Psoas muscle (tissue), 8 donors: ENCODE measurements around the gene LRFN3. TPM values are rescaled to one million over a fixed set of nuclear protein-coding genes. Genes with fewer than 3 reads are reported as not detected.

ENCODE experiments used
- ATAC-seq, 4 donors: fragments of 200-7000 bp; cut with Tn5 transposase; one replicate each; pipeline ENCODE4 v1.9.1; 2020; ENCODE audit warnings: moderate library complexity in 3 of 4, mild to moderate bottlenecking in 2 of 4
- DNase-seq, 2 donors: peaks; one replicate each; pipeline ENCODE4 v3.0.0-alpha.2; 2020
- H3K27ac ChIP-seq: fragments of 200-600 bp; one replicate; pipeline ENCODE4 v1.8.0; 2022
- H3K27me3 ChIP-seq, 3 donors: fragments of 200-600 bp in 1 of 3; one replicate each; pipeline versions ENCODE4 v1.6.1 to v1.8.0; 2013 to 2022; ENCODE audit warnings: low read length in 2 of 3, mild to moderate bottlenecking in 2 of 3, moderate library complexity in 1 of 3; ENCODE audit not compliant: insufficient read depth in 3 of 3
- H3K36me3 ChIP-seq, 2 donors: fragments of 200-600 bp in 1 of 2; one replicate each; pipeline versions ENCODE4 v1.6.1 to v1.8.0; 2013 to 2022; ENCODE audit warnings: low read depth in 1 of 2, mild to moderate bottlenecking in 1 of 2, moderate library complexity in 1 of 2; ENCODE audit not compliant: insufficient read depth in 1 of 2
- H3K4me1 ChIP-seq: fragments of 200-600 bp; one replicate; pipeline ENCODE4 v1.8.0; 2022
- H3K4me3 ChIP-seq: fragments of 200-600 bp; one replicate; pipeline ENCODE4 v1.8.0; 2022; ENCODE audit warnings: mild to moderate bottlenecking
- H3K9me3 ChIP-seq: fragments of 200-600 bp; one replicate; pipeline ENCODE4 v1.8.0; 2022
- WGBS, 3 donors: extraction: QIAGEN DNeasy Blood & Tissue Kit; methylation state at CpG; one replicate each; pipeline versions ENCODE4 v1.1.6 to v1.1.7; 2013; 5-methylcytosine and 5-hydroxymethylcytosine counted together
- intact Hi-C, 2 donors: fragments of 100-400 bp; cut with DNase I; formaldehyde crosslinking; loops; one replicate each; pipeline versions ENCODE4 v1.11.0 to v1.14.2; 2022
- polyA plus RNA-seq, 3 donors: library from polyadenylated mRNA; stranded (reverse); fragments of 200-250 nt; gene quantifications; one replicate each; pipeline ENCODE4 v1.2.3, GENCODE V29; 2013
- total RNA-seq, 4 donors: library from RNA; stranded (reverse); fragmentation: NEBNext Ultra II Directional in 2 of 4; extraction: Animal tissue kit (Norgen Biotek cat#: 25700) in 2 of 4; gene quantifications; one replicate each; pipeline versions ENCODE4 v1.2.1 to v1.2.4, GENCODE V29; 2021 to 2023
- TF ChIP-seq, protein P1 (sequence below): fragments of 200-600 bp; IDR thresholded peaks from one replicate; pipeline ENCODE4 v1.8.0; 2022; ENCODE audit warnings: antibody characterized with exemption
- donor health status: healthy with polysubstance abuse.
- donor health status: DM: no; HTN: no; CAD: no; lungs with moderate emphysema.
- donor health status: Bipolar disorder and iron deficiency.
- donor health status: healthy.
- donor health status: DM: yes; HTN: yes; CAD: no.
- donor health status: DM: no; HTN: no; CAD: no.
- donor health status: DM: no; HTN: no; CAD: no.
- donor health status: DM: yes; HTN: yes; CAD: no.

The LRFN3 gene
- total and polyA plus RNA-seq, 7 donors: 7.2 to 25.6 (median 10.7) TPM

DNA sequence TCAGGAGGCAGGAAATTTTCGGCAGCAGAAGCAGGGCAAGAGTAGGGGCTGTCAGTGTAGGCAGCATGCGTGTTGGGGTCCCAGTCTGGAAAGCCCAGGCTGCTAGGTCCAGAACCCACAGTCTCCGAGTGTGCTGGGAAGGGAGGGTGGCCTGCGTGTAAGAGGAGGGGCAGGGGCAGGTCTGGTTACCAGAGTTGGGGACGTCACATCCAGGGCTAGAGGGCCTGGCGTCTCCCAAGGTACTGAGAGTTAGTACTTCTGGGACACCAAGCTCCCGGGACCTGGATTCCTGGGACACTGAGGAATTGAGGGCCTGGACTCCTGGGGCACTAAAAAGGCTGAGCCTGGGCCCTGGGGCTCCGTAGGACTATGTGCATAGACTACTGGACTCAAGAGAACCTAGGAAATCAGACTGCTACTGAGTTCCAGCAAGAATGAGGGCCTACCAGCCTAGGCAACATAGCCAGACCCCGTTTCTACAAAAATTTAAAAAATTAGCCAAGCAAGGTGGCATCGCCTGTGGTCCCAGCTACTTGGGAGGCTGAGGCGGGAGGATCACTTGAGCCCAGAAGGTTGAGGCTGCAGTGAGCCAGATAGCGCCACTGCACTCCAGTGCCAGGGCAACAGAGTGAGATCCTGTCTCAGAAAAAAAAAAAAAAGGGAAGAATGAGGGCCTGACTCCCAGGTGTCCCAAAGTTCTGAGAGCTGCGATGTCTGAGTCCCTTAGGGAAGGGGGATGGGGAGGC is 38.3 kb upstream of the LRFN3 start:
- Histone ChIP-seq H3K4me1 (peaks cover 7% of the 10 kb centered on the region), H3K27ac (no peak overlapping the region), H3K4me3 (peak overlapping the region; percentile 81), H3K27me3 (peaks cover 0 to 4% (median 2%) of the 10 kb centered on the region in 3 donors), H3K36me3 (peaks cover 0 to 25% of the 10 kb centered on the region in 2 donors), H3K9me3 (no peaks in the 10 kb centered on the region)
- ATAC-seq (no peak), DNase-seq (no peak)
- 86 to 91% (median 88%) methylated on average over 13 of the region's 13 CpGs for WGBS, 3 donors
- TF ChIP-seq, protein P1, sequence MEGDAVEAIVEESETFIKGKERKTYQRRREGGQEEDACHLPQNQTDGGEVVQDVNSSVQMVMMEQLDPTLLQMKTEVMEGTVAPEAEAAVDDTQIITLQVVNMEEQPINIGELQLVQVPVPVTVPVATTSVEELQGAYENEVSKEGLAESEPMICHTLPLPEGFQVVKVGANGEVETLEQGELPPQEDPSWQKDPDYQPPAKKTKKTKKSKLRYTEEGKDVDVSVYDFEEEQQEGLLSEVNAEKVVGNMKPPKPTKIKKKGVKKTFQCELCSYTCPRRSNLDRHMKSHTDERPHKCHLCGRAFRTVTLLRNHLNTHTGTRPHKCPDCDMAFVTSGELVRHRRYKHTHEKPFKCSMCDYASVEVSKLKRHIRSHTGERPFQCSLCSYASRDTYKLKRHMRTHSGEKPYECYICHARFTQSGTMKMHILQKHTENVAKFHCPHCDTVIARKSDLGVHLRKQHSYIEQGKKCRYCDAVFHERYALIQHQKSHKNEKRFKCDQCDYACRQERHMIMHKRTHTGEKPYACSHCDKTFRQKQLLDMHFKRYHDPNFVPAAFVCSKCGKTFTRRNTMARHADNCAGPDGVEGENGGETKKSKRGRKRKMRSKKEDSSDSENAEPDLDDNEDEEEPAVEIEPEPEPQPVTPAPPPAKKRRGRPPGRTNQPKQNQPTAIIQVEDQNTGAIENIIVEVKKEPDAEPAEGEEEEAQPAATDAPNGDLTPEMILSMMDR: no peak
- intact Hi-C loops: no loop called here

DNA sequence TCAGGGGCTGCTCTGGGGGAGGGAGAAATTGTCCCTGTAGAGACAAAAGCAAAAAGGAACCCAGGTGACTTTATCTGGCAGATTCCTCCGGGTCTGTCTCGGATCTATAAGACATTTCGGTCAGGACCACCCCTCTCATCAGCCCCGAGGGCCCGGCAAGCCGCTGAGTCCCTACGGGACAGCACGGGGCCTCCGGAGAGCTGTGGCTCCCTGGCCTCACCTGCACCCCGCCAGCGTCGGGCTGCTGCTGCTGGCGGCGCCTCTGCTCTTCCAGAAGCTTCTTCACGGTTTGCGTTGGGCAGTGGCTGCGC is 37.7 kb upstream of the LRFN3 start:
- Histone ChIP-seq H3K27ac (no peak overlapping the region), H3K36me3 (peaks cover 0 to 22% of the 10 kb centered on the region in 2 donors), H3K4me3 (peak overlapping the region; percentile 81), H3K4me1 (peaks cover 7% of the 10 kb centered on the region), H3K9me3 (no peaks in the 10 kb centered on the region), H3K27me3 (peaks cover 0 to 4% (median 2%) of the 10 kb centered on the region in 3 donors)
- TF ChIP-seq, protein P1: no peak
- ATAC-seq (peak in 1 of 4 donors; percentile 7), DNase-seq (no peak)
- intact Hi-C loops: no loop called here
- WGBS, 3 donors: 13 to 21% (median 15%) methylated on average over 17 of the region's 17 CpGs

- Histone ChIP-seq H3K4me3 (peak overlapping the region; percentile 81), H3K36me3 (peaks cover 0 to 15% of the 10 kb centered on the region in 2 donors), H3K4me1 (peaks cover 7% of the 10 kb centered on the region), H3K27me3 (peaks cover 0 to 4% (median 2%) of the 10 kb centered on the region in 3 donors), H3K27ac (peak overlapping the region; percentile 41), H3K9me3 (no peaks in the 10 kb centered on the region)
- intact Hi-C loops: no loop called here
- ATAC-seq (peak; percentile 81 to 95 (median 87)), DNase-seq (peak; percentile 81 to 86)
- TF ChIP-seq, protein P1: no peak
- 0 to 1% (median 0%) methylated on average over 26 to 43 of the region's 43 CpGs for WGBS, 3 donors
Observed at GRCh38 chr19:35899547-35900214, 36.5 kb upstream of the LRFN3 start.

DNA sequence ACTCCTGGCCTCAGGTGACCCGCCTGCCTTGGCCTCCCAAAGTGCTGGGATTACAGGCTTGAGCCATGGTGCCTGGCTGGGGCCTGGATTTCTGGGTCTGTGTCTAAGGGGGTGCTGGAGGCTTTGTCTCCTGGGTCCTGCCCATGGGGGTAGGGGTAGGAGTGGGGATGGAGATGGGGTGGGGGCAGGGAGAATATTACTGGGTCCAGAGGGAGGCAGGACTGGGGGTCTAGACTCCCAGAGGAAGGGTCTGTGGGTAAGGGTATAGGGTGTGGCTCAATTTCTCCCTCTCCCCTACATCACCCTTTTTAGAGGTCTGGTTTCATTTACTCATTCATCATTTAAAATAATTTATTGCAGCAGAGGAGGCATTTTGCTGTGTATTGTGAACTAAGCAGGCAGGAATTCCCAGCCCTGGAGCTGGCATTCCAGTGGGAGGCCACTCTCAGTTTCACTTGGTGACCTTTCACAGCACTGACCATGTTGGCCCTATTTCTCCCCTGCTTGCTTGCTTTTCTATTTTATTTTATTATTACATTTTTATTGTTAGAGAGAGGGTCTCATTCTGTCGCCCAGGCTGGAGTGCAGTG is 35.0 kb upstream of the LRFN3 start:
- no peak for DNase-seq
- TF ChIP-seq, protein P1: no peak
- Histone ChIP-seq H3K36me3 (peaks cover 0 to under 1% of the 10 kb centered on the region in 2 donors), H3K4me3 (peak overlapping the region; percentile 81), H3K27me3 (peaks cover 0 to 4% (median 2%) of the 10 kb centered on the region in 3 donors), H3K9me3 (no peaks in the 10 kb centered on the region), H3K4me1 (peaks cover 7% of the 10 kb centered on the region), H3K27ac (peak overlapping the region; percentile 41)
- no peak for ATAC-seq
- intact Hi-C loops: no loop called here
- 53 to 74% (median 59%) methylated on average over 2 of the region's 2 CpGs for WGBS, 3 donors
